NCI-H82 treated with DMSO at 0.1 percent for 48 hours (cell line): ENCODE measurements around the gene NCKAP1.
"Not testable (repeated sequence)": the region's sequence is repeated elsewhere in the genome, so short reads cannot be mapped to it uniquely, and the experiment has no call there.

Experiments
- DNase-seq: peaks from one replicate; lab custom pipeline; 2025; ENCODE audit not compliant: unreplicated experiment; lab: John Stamatoyannopoulos, UW

NCKAP1 gene

GRCh38 chr2:183037074-183037552 is 1.1 kb downstream of the NCKAP1 start:
- no peak for DNase-seq

GRCh38 chr2:183035954-183036669 is 2.1 kb downstream of the NCKAP1 start:
- DNase-seq = no peak

- no peak for DNase-seq
These were observed 2.8 kb downstream of the NCKAP1 start for GRCh38 chr2:183035298-183035953.

DNA sequence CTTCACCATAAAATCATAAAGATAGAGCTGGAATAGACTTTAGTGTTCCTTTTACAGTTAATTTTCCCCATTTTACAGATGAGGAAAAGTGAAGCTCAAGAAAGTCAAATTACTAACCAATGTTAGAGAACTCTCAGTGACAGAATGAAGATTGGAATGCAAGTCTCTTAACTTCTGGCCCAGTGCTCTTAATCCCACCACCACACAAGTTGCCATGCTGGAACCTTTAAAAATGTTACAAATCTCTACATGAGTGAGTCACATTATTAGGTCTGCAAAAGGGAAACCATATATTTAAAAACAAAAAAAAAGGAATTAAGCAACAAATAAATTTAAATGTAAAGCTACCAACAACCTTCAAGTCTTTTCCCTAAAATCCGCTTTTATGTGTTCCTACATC is 3.5 kb downstream of the NCKAP1 start:
- no peak for DNase-seq

DNA sequence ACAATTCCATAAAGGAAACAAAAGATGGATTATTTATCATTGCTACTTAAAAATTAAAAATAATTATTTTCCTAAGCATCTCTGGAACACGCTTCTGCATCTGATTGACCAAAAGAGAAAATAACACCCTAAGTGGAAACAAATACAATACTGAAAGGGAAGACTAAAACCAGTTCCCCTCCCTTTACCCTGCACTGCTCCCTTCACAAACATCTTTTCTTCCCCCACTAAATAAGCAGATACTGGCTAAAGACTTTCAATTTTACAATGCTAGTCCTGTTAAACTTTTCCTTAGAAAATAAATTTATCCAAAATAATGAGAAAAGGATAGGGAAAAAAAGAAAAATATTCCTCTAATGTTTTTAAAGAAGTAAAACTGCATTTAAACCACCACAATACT is 4.3 kb downstream of the NCKAP1 start:
- DNase-seq = no peak

DNA sequence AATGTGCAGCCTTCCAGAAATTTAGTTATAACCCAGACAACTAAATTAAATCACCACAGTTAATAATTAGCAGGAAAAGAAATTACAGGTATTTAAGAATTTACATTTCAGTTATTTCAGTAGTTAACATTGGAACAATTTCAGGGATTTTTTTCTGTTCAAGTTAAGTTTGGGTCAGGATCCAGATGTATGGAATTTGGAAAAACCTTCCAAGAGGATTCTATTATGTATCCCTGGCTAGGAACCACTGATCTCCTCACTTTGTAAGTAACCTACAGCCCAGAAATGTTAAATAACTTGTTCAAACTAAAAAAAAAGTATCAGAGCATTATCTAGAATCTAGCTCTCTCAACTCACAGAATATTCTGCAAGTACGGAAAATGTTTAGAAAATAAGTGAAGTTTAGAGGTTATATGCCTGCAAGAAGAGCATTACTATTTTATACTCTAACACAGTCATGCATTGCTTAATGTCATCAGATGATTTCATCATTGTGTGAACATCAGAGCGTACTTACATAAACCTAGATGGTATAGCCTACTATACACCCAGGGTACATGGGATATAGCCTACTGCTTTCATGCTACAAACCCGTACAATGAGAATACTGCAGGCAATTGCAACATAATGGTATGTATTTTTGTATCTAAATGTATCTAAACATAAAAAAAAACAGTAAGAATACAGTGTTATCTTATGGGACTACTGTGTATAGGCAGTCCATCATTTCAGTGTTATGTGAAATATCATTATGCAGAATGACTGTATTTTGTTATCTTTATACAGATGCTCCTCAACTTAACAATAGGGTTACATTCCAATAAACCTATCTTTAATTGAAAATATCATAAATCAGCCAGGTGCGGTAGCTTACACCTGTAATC is 6.1 kb downstream of the NCKAP1 start:
- DNase-seq = no peak

DNA sequence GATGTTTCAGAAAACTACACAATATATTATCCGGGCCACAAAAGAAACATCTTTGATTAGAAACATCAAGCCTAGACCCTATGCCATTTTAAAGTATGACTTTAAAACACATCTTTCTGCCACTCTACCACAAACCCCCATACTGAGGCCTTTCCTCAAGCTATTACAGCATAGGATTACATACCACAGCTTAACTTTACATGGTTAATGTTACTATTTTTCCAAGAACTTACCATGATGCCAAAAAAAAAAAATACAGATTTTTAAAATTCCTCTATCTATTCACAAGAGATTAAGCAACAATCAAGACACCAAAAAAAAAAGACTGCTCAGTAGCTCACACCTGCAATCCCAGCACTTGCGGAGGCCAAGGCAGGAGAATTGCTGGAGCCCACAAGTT is 9.0 kb downstream of the NCKAP1 start:
- DNase-seq = no peak

- no peak for DNase-seq
These were observed 10.1 kb downstream of the NCKAP1 start for GRCh38 chr2:183028108-183028507.

DNA sequence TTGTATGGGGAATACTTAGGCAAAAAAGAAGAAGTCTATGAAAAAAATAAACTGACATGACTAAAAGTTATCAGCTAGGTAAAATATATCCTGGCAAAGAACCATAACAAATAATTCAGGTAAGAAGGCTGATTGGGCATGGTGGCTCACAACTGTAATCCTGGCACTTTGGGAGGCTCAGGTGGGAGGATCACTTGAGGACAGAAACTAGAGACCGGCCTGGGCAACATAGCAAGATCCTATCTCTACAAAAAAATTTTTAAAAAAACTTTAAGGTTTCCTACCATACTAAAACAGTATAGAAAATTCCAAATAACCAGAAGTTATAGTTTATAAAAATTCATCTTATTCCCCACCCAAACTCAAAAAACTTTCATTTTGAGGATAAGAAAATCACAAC is 10.8 kb downstream of the NCKAP1 start:
- DNase-seq = no peak

DNA sequence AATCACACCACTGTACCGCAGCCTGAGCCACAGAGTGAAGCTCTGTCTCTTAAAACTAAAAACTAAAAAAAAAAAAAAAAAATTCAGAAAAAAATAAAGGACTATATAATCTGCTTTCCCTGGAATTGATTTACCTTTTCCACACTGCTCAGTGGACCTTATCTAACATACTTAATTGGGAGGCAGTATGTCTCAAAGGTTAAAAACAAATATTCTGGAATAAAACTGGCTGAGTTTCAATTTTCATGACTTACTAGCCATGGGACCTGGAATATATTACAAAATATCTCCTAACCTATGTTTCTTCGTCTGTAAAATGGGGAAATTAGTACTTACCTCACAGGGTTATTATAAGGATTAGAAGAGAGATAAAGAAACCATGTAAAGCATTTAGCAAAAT is 11.8 kb downstream of the NCKAP1 start:
- DNase-seq = no peak

- DNase-seq = no peak
These were observed 12.3 kb downstream of the NCKAP1 start for GRCh38 chr2:183025993-183026392.

- no peak for DNase-seq
These were observed 13.7 kb downstream of the NCKAP1 start for GRCh38 chr2:183024339-183025095.

GRCh38 chr2:183022711-183023110 is 15.5 kb downstream of the NCKAP1 start:
- DNase-seq = no peak

GRCh38 chr2:183021613-183022012 is 16.6 kb downstream of the NCKAP1 start:
- no peak for DNase-seq

GRCh38 chr2:183019718-183020442 is 18.4 kb downstream of the NCKAP1 start:
- DNase-seq = no peak

DNA sequence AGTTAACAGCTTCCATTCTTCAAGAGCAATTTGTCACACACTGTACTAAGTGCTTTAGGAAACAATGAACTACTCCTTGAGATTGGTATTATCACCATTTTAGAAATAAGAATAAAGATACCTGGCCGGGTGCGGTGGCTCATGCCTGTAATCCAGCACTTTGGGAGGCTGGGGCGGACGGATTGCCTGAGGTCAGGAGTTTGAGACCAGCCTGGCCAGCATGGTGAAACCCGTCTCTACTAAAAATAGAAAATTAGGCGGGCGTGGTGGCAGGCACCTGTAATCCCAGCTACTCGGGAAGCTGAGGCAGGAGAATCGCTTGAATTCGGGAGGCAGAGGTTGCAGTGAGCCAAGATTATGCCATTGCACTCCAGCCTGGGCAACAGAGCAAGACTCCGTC is 20.4 kb downstream of the NCKAP1 start:
- DNase-seq = not testable (repeated sequence)

DNA sequence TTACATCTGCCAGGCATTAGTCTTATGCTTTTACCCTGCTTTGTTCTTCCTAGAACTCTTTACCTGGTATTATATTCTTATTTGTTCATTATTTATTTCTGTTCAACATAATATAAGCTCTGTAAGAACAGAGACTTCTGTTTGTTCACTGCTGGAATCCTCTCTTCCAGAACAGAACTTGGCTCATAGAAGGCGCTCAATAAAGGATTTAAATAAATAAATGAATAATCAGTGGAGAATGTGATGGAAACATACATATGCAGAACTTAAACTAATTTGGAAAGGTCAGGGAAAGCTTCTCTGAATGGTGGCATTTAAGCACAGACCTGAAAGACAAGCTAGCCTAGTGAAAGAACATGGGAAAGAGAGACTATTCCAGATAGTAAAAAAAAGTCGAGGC is 24.3 kb downstream of the NCKAP1 start:
- DNase-seq = no peak

DNA sequence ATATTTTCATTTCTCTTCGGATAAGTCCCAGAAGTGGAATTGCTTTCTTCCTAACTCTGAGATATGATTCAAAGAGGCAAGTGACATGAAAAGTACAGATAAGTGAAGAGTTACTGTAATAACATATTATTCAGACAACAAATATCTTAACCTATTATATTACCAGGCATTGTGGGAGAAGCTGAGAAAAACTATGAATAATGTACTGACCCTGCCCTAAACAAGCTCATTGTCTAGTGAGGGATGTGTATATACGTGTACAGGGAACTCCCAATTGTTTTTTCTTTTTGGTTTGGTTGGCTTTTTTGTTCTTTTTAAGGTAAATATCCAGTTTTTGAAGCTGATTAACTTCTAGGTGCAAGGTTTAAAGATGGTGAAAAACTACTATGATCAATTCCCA is 26.5 kb downstream of the NCKAP1 start:
- no peak for DNase-seq

GRCh38 chr2:183010112-183010511 is 28.1 kb downstream of the NCKAP1 start:
- no peak for DNase-seq

DNA sequence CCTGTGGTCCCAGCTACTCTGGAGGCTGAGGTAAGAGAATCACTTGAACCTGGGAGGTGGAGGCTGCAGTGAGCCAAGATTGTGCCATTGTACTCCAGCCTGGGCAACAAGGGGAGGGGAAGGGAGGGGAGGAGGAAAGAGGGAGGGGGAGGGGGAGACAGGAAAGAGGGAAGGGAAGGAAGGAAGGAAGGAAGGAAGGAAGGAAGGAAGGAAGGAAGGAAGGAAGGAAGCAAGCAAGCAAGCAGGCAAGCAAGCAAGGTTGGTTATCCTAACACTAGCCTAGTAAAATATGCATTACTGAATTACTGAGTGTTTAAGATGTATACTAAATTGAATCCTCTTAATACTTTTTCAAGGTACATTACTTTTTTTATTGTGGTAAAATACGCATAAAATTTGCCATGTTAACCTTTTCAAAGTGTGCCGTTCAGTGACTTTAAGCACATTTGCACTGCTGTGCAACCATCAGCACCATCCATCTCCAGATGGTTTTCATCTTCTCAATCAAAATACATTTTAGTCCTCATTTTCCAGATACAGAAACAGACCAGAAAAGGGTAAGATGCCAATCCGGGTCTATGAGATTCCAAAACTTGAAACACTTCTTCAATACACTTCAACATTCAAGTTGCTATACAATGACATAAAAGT is 28.9 kb downstream of the NCKAP1 start:
- no peak for DNase-seq
